ENCODE measurements around the gene TEPSIN.
"Not testable (repeated sequence)": the region's sequence is repeated elsewhere in the genome, so short reads cannot be mapped to it uniquely, and the experiment has no call there.

Gene TEPSIN

GRCh38 chr17:81234940-81235821 lies 3.7 kb downstream of the TEPSIN start:
- DNase-seq: no peak

GRCh38 chr17:81234506-81234855 lies 4.4 kb downstream of the TEPSIN start:
- DNase-seq: no peak

GRCh38 chr17:81233811-81234505 lies 4.9 kb downstream of the TEPSIN start:
- no peak for DNase-seq

GRCh38 chr17:81233316-81233715 lies 5.5 kb downstream of the TEPSIN start:
- DNase-seq: no peak

- DNase-seq: no peak
Observed at GRCh38 chr17:81232616-81233241, 6.1 kb downstream of the TEPSIN start.

- DNase-seq: no peak
Observed at GRCh38 chr17:81231766-81232581, 6.9 kb downstream of the TEPSIN start.

- no peak for DNase-seq
Observed at GRCh38 chr17:81231121-81231645, 7.7 kb downstream of the TEPSIN start.

GRCh38 chr17:81230043-81230820 lies 8.6 kb downstream of the TEPSIN start:
- no peak for DNase-seq

- DNase-seq: no peak
Observed at GRCh38 chr17:81229666-81229920, 9.3 kb downstream of the TEPSIN start.

- DNase-seq: no peak
Observed at GRCh38 chr17:81228834-81229665, 9.8 kb downstream of the TEPSIN start.

- DNase-seq: no peak
Observed at GRCh38 chr17:81228420-81228819, 10.4 kb downstream of the TEPSIN start.

GRCh38 chr17:81227630-81228029 lies 11.2 kb downstream of the TEPSIN start:
- not testable (repeated sequence) for DNase-seq

GRCh38 chr17:81223762-81224130 lies 15.1 kb downstream of the TEPSIN start:
- DNase-seq: no peak

GRCh38 chr17:81222906-81223761 lies 15.7 kb downstream of the TEPSIN start, which contains the start of gene CEP131:
Gene CEP131 (minus strand): TSS chr17:81222965. CDS start chr17:81220056, 2,909 bp downstream.
- DNase-seq: peak; percentile 99

- no peak for DNase-seq
Observed at GRCh38 chr17:81222620-81222905, 16.3 kb downstream of the TEPSIN start.

GRCh38 chr17:81221842-81222619 lies 16.8 kb downstream of the TEPSIN start:
- no peak for DNase-seq

- DNase-seq: no peak
Observed at GRCh38 chr17:81221371-81221841, 17.4 kb downstream of the TEPSIN start.

GRCh38 chr17:81219476-81220180 lies 19.2 kb downstream of the TEPSIN start:
- DNase-seq: no peak

GRCh38 chr17:81218991-81219390 lies 19.9 kb downstream of the TEPSIN start:
- DNase-seq: no peak

Measured in activated CD4-positive, alpha-beta T cell treated with anti-CD3 and anti-CD28 coated beads, Interleukin-2, amount 50 U/mL, for 16 hours (primary cell).